AG04450 (cell line): ENCODE measurements around the gene RASSF9. TPM values are rescaled to one million over a fixed set of nuclear protein-coding genes. Genes with fewer than 3 reads are reported as not detected.

Source experiments
- CTCF ChIA-PET: fragments of 300-600, 350-600 bp; formaldehyde crosslinking; extraction: SDS; loops from one replicate; lab custom pipeline; 2022; ENCODE audit warnings: antibody characterized with exemption, inconsistent platforms; lab: Charles Lee
- POLR2A ChIA-PET: fragments of 350-600 bp; formaldehyde crosslinking; extraction: SDS; loops from one replicate; lab custom pipeline; 2021; ENCODE audit warnings: antibody characterized with exemption, inconsistent platforms; lab: Yijun Ruan, JAX
- DNase-seq: peaks from one replicate; pipeline ENCODE4 v3.0.0-alpha.2; 2011; ENCODE audit warnings: low read depth, low spot score
- H3K27ac ChIP-seq: one replicate; pipeline ENCODE4 v1.5.1; 2012; ENCODE audit warnings: low read depth, low read length, control low read depth
- H3K27me3 ChIP-seq: one replicate; pipeline ENCODE4 v1.6.0; 2012; ENCODE audit warnings: low read length; ENCODE audit not compliant: control insufficient read depth, insufficient read depth
- H3K4me3 ChIP-seq: 2 replicates; pipeline ENCODE4 v1.5.1; 2011; ENCODE audit warnings: mild to moderate bottlenecking, low read depth, low read length, control low read depth
- H3K9me3 ChIP-seq: 2 replicates; pipeline ENCODE4 v1.5.1; 2012; ENCODE audit warnings: low read length; ENCODE audit not compliant: control insufficient read depth, insufficient read depth
- CTCF ChIP-seq: IDR thresholded peaks from 2 replicates; pipeline ENCODE4 v1.5.1; 2011; ENCODE audit warnings: low read depth, low read length, control low read depth, inconsistent platforms
- polyA plus RNA-seq: library from polyadenylated mRNA; depleted of rRNA; stranded (reverse); fragments of >200 nt; gene quantifications from 2 replicates; pipeline ENCODE4 v1.2.3, GENCODE V29; 2011

Gene RASSF9
- polyA plus RNA-seq, 1 experiment: 0.16 TPM

- Histone ChIP-seq H3K27me3 (no peaks in the 10 kb centered on the region), H3K9me3 (no peaks in the 10 kb centered on the region), H3K27ac (no peak overlapping the region), H3K4me3 (no peak overlapping the region)
- DNase-seq: peak; percentile 13
- ChIA-PET POLR2A (no interaction called here), CTCF (interaction anchor here (0.5 to 3.9 kb wide), 10 partner anchors 10 to 1147 kb away, joined by 3 to 32 read pairs (median 4); no protein-coding TSS in a partner anchor)
- TF ChIP-seq CTCF: peak; percentile 88
Measured at GRCh38 chr12:85872497-85873091, 36.4 kb upstream of the RASSF9 start.

GRCh38 chr12:85866986-85867776 lies 31.0 kb upstream of the RASSF9 start:
- Histone ChIP-seq H3K27me3 (no peaks in the 10 kb centered on the region), H3K27ac (no peak overlapping the region), H3K4me3 (no peak overlapping the region), H3K9me3 (no peaks in the 10 kb centered on the region)
- POLR2A ChIA-PET: no interaction called here
- peak; percentile 13 for DNase-seq
- TF ChIP-seq CTCF: peak; percentile 86
- CTCF ChIA-PET: interaction anchor here (0.6 to 5.2 kb wide), 69 partner anchors 8 to 676 kb away, joined by 3 to 116 read pairs (median 4); partner anchors contain the start of gene RASSF9

GRCh38 chr12:85865890-85866289 lies 29.7 kb upstream of the RASSF9 start:
- CTCF ChIA-PET: interaction anchor here (0.6 to 5.2 kb wide), 11 partner anchors 7 to 399 kb away, joined by 3 to 116 read pairs (median 13); partner anchors contain the start of gene RASSF9
- DNase-seq: no peak
- Histone ChIP-seq H3K9me3 (no peaks in the 10 kb centered on the region), H3K27ac (no peak overlapping the region), H3K4me3 (no peak overlapping the region), H3K27me3 (no peaks in the 10 kb centered on the region)
- TF ChIP-seq CTCF: no peak
- POLR2A ChIA-PET: no interaction called here

- Histone ChIP-seq H3K4me3 (no peak overlapping the region), H3K27me3 (no peaks in the 10 kb centered on the region), H3K9me3 (no peaks in the 10 kb centered on the region; the same call in 1 of the 2 replicates), H3K27ac (no peak overlapping the region)
- CTCF ChIA-PET: interaction anchor here (0.9 to 2.7 kb wide), 3 partner anchors 10 to 66 kb away, joined by 3 to 27 read pairs (median 3); no protein-coding TSS in a partner anchor
- DNase-seq: no peak
- TF ChIP-seq CTCF: no peak
- POLR2A ChIA-PET: no interaction called here
Measured at GRCh38 chr12:85856966-85857365, 20.8 kb upstream of the RASSF9 start.
